ENCODE measurements around the gene TRPV3.
"Not testable (repeated sequence)": the region's sequence is repeated elsewhere in the genome, so short reads cannot be mapped to it uniquely, and the experiment has no call there.

TRPV3 gene

DNA sequence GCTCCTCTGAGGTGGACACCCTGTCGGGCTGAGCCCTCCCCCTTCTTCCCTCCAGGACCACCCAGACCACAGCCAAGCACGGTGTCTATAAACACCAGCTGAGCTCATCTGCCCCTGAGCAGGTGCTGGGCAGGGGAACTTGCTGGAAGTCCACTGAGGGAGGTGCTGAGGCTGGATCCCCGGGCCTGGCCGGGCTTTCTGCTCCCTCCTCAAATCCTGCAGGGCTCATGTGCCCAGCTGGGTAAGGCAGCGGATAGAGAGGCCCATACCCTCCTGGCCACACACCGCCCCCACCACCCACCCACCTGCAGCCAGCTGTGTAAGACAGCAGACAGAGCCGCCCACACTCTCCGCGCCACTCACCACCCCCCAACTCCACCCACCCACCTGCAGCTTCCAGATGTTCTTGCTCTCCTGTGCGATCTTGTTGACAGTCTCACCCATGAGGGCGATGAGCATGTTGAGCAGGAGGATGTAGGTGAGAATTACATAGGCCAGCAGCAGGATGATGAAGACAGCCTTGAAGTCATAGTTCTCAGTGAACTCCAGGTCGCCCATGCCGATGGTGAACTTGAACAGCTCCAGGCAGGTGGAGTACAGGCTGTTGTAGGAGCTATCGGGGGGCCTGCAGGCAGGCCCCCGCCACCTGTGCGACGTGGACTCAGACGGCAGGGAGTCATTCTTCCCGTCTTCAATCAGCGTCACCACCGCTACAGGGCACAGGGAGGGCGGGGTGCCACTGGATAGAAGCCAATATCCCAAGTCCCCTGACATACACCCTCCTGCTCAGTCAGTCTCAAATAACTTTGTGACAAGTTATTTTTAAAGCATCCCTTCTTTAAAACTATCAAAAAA, 15.9 kb upstream of the TRPV3 start:
- DNase-seq, result no peak

DNA sequence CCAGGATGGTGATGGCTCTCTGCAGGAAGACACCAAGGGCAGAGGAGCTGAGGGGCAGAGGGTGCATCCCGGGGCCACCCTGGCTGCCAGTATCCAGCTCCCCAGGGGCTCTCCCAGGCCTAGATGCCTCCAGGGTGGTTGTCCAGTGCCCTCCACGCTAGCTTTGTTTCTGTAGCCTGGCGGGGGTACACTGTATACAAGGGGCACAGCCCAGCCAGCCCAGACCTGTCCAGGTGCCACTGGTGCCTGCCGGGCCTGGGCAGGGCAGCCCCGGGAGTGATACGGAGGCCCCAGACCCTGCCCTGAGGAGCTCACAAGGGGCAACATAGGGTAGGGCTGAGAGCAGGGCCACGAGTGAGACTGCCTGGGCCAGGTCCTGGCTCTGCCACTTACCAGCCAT, 14.6 kb upstream of the TRPV3 start:
- DNase-seq, result no peak

DNA sequence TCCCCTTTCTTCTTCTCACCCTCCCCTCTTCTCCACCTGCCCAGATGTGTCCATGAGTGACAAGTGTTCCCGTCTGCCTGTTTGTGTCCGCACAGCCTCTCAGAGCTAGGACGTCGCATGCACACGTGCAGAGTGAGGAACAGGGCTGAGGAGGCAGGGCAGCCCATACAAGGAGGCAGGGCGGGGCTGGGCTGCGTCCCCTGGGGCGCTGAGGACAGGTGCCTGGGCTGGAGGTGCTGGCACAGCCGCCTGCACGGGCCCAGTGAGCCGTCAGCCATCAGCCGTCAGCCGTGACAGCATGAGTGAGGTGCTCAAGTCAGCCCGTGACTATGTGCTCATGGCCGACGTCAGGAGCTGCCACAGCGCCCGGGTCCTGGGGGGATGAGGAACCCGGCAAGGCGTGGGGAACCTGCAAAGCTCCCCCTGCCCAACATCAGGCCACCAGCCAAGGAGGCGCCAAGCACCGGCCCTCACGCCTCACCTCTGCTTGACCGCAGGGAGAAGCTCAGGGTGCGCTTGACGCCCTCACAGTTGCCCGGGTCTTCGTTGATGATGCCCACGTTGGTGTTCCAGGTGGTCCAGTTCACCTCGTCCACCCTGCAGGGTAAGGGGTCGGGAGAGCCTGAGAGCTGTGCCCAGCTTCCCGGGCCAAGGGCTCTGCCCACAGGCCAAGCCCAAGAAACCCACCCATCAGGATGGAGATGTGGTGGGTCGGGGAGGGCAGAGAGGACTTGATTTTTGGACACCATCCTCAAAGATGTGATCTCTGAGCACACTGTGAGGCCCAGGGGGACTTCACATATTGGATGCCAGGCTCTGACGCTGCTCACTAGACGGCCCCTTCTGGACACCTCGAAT, 13.7 kb upstream of the TRPV3 start:
- no peak for DNase-seq

DNA sequence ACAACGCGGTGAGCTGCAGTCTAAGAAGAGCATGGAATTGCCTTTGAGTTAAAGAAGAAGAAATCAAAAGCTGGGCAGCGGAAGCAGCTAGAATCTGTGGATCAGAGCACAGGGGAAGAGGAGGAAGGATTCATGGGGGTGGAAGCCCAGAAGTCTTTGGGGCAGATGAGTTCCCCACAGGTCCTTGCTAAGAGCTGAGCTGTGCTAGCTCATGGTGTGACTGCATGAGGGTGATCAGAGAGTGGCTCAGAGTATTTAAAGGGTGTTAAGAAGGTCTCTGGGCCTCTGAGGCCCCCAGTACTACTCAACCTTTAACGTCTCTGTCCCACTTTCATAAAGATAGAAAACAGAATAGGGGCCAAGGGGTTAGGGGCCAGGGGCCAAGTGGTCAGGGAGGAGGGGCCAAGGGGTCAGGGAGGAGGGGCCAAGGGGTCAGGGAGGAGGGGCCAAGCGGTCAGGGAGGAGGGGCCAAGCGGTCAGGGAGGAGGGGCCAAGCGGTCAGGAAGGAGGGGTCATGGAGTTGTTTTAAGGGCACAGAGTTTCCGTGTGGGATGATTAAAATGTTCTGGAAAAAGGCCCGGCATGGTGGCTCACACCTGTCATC, 12.0 kb upstream of the TRPV3 start:
- no peak for DNase-seq

DNA sequence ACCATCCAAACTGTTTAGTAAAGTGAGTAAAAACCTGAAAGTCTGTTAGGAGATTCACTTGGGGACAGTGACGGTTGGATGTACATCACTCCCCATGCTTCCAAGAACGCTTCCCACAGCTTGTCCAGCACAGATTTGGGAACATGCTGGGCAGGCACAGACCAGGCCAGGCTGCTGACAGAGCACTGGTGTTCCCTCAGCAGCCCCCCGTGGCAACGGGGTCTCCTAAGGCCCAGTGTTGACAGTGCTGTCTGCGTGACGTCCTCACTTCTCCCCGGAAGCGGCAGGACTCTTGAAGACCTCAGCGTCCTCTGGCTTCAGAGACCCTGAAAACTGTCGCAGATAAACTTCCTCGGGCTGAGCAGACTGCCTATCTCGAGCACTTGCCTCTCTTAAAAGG, 8.9 kb upstream of the TRPV3 start:
- no peak for DNase-seq

DNA sequence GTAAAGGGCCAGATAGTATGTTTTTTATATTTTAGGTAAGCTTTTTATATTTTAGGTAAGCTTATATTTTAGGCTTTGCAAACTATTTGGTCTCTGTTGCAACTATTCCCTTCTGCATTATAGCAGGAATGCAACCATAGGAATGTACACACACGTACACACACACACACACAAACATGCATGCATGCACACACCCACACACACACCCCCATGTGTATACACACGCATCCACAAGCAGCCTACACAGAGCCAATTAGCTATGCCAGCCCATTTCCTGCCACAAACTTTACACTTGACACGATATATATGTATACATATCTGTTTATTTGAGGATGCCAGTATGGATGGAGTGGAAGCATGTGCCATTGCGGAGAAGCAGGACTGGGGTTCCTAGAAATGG, 7.5 kb upstream of the TRPV3 start:
- DNase-seq, result no peak

DNA sequence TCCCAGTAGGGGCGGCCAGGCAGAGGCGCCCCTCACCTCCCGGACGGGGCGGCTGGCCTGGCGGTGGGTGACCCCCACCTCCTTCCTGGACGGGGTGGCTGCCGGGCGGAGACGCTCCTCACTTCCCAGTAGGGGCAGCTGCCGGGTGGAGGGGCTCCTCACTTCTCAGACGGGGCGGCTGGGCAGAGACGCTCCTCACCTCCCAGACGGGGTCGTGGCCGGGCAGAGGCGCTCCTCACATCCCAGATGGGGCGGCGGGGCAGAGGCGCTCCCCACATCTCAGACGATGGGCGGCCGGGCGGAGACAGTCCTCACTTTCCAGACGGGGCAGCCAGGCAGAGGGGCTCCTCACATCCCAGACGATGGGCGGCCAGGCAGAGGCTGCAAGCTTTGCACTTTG, 6.6 kb upstream of the TRPV3 start:
- DNase-seq, result not testable (repeated sequence)

DNA sequence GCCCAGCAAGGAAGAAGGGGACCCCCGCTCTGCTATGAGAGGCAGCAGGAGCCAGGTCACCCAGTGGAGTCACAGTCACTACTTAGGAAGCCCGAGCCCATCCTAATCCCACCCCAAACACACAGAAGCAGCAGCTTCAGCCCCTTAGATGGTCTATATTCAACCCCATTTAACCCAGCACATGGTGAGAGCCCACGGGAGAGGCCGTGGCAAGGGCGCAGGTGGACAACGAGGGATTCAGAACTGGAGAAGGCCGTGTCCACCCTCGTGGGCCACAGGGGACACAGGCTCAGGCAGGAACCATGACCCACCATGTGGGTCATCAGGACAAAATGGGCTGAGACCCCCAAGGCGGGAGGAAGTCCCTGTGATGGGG, 1.6 kb upstream of the TRPV3 start:
- no peak for DNase-seq

DNA sequence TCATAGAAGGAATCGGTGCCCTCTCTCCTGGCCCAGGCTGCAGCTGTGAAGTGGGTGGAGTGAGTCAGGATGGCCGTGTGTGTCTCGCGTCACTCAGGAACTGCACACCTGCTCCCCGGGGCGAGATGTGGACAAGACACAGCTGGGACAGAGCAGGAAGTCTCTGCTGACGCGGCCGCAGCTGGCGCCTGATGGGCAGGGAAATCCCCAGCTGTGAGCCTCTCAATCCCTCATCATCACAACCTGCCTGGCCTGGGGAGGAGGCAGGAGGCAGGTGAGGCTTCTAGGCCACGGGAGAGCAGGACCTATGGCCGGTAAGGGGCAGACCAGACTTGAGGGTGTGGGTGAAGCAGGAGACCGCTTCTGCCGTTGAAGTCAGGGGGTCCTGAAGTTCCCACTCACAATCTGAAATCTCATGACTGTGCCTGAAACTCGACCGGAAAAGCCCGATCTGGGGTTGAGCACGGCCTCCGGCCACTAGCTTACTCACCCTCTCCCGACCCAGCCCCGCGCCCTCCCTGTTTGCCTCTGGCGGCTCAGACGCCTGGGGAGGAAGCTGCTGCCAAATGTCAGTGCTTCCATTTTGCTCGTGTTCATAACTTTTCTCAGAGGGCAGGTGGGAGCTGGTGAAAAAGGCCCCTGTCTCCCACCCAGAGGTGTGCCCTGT, 1.1 kb upstream of the TRPV3 start:
- no peak for DNase-seq

DNA sequence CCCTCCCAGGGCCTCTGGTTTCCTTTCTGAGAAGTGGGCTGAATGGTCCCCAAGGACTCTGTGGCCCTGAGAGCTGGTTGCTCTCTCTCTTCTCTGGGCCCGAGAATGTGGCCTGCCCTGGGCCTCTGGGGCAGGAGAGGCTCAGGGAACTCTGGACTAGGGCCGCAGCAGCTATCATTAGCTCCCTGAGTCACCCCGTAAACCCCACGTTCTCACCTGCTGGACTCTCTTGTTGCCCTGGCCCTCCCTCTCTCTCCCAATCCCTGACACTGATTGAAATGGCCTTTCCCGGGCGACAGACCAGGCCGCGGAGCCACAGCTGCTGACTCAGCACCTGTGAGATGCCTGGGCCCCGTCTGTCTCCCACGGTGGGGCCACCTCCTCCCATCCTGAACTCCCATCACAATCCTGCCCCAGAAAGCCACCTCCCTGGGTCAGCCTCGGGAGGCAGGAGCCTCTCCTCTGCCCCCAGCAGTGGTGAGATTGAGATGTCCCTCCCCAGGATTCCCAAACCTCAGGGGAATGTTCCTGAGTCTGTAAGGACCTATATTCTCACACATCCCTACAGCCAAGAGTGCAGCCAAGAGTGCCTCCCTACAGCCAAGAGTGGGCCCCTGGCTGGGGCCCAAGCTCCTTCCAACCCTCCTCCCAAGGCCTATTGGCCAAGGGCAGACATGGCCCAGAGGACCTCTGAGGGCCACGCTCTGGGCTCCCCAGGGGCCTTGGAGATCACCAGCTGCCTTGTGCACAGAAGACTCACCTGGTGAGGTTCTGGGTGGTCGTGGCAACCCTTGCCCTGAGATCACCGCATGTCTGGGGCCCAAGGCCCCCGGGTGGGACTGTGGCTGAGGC, 470 bp downstream of the TRPV3 start:
- DNase-seq, result no peak

DNA sequence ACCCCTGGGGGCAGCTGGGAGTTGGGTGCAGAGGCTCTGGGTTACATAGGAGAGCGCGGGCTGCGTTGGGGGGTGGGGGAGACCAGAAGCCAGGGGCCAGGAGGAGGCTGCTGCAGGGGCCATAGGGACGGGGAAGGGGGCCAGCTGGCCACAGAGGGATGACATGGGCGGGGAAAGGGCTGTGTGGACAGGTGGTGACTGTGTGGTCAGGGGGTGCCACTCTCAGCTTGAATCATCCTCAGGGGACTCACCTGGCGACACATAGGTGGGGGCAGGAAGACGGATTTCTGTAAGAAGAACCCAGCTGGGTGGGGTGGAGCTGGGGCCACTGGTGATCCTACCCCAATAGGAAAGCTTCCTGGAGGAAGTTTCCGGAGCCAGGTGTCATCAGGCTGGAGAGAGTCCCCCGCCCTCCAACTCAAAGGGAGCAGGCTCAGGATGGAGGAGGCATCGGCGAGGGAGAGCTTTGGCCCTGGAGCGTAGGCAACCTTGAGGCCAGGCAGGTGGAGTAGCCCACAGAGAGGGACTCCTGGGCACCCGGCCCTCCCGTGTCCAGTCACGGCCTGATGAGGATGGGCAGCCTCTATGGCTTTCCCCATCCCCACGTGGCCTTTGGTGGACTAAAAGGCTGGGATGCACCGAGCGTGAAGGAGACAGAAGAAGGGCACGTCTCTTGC, 1.2 kb downstream of the TRPV3 start:
- no peak for DNase-seq

DNA sequence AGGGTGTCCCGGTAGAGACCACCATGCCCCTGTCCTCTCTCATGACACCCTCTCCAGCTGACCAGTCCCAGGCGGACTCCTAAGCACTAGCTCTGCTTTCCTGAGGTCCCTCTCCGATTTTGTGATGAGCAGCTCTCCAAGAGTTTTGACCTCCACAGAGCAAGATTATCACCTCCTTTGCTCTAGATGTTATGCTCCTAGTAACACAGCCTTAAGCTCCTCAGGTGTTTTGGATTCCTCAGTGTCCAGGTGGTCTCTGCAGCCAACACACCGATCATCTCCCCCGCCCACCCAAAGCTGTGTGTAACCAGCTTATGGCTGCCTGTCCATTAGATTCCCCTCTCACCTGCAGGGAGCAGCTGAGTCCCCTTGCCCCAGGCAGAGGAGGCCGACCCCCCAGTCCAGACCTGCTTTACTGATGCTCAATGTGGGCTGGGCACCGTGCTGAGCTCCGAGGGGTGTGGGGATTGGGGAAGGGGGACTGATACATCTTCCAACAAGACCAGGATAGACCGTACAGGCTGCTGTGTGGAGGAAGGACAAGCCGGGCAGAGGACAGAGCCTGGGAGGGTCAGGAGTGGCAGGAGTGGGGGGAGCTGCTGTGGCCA, 2.3 kb downstream of the TRPV3 start:
- DNase-seq, result no peak

DNA sequence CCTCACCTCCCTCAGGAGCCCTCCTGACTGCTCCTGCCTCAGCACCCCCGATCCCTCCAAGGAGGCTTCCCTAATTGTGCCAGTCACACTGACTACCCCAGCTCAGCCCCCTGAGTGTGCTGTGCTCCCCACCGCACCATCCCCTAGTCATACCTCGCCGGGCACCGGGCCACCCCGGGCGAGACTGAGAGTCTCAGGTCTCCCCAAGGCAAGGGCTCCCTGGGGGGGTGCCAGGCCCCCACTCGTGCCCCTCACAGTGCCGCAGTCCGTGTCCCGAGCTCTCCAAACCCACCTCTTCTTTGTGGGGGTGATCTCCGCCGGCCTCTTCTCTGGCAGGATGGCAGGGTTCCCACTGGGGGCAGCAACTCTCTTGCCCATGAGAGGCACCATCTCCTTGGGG, 3.2 kb downstream of the TRPV3 start:
- DNase-seq, result no peak

DNA sequence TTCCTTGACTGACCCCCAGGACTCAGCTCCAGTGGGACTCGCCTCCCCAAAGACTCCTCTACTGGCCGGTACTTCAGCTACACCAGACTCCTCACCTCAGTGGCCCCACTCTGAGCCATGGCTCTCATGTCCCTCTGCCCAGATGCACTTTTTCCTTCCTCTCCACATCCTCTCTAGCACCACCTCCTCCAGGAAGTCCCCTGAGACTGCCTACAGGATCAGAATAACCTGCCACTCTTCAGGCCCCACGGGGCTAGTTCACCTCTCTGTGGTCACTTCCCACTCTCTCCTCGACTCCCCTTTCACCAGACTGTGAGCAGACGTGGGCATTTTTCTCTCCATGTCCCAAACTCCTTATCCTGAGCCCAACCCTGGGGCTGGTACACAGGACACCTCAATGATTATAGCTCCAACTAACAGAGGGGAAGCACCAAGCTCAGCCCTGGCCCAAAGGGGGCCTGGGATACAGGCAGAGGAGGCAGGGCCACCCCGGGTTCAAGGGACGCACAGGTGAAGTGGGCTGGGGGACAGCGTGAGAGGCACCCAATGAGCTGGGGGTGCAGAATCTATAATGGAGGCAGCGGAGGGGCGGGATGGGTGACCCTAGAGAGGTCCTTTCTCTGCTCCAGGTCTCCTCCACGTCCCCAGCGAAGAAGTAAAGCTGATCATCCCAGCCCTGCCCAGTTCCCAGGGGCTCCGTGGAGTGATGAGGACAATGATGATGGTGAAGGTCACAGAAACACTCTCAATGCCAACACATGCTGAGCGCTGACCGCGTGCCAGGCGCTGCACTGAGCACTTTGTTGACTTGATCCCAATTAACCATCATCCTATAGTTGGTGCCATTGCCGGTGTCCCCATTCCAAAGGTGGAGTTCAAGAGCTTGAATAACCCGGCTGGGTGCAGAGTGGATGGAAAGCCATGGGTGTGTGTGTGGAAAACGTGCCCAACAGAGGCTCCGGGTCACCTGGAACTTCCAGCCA, 3.9 kb downstream of the TRPV3 start:
- no peak for DNase-seq

DNA sequence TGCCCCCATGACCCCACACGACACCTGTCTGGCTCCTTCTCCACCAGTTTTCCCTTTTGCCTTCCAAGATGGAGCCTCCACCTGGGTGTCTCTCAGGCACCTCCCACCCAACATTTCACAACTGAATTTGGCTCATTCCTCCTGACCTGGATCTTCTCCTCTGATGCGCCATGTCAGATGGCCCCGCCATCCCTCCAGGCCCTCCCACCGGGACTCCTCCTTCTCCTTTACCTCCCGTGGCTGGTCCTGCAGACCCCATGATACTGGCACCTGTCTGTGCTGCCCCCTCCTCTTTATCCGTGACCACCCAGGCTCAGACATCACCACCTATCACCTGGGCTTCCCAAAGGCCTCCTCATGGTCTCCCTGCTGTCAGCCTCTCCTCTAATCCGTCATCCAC, 4.7 kb downstream of the TRPV3 start:
- DNase-seq, result no peak

DNA sequence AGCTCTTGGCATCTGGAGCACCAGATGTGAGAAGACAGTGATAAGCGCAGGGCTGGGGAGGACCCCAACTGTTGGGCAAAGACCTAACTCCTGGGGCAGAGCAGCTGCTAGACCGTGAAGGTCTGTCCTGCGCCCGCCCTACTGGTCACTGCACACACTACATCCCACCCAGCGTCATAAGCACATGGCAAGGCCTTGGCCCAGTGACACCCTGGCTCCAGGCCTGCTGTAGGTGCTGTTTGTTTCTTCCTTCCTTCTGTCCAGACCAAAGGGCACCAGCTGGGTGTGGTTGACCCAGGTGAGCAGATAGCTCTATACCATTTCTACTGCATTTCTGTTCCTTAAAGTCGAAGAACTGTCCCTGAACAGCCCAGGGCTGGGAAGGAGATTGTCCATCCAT, 6.4 kb downstream of the TRPV3 start:
- DNase-seq, result no peak

DNA sequence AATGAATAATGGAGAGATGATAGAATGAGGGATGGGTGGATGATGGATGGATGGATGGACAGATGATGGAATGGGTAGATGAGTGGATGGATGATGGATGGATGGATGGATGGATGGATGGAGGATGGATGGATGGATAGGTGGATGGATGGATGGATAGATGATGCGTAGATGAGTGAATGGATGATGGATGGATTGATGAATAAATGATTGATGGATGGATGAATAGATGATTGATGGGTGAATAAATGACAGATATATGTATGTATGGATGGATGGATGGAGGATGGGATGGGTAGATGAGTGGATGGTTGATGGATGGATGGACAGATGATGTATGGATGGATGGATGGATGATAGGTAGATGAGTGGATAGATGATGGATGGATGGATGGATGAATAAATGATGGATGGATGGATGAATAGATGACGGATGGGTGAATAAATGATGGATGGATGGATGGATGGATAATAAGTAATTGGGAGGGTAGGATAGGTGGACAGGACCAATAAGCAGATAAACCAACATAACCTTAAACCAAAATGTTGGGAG, 7.9 kb downstream of the TRPV3 start:
- DNase-seq, result no peak

DNA sequence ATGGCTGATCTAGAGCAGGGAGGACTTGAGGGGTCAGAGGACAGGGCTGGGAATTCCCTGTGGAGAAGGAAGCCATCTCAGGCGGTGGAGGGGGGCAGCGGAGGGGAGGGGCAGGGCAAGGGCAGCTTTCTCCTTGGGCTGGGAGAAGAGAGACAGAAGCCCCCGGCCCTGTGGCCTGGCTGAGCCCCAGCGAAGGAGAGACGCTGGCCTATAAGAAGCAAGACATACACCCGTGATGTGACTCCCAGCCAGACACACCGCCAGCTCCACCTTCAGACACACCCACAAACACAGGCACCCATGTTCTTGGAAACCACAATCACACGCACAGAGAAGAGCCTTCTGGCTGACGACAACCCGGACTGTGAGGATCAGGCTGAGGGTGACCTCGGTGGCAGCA, 10.0 kb downstream of the TRPV3 start:
- DNase-seq, result no peak

DNA sequence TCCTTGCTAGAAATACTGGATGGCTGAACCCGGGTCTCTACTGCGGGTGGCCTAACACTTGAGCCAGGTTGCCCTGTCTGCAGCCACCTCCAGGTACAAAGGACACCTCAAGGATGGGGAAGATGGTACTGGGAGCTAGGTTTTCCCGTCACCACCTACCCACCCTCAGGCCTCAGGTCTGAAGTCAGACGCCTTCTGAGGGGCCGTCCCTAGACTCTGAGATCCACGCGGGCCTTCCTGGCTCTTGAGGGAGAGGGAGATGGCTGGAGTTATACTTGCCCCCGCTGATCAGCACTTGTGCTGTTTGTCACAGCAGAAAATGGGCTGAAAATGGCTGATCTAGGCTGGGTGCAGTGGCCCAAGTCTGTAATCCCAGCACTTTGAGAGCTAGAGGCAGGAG, 10.6 kb downstream of the TRPV3 start:
- DNase-seq, result no peak

DNA sequence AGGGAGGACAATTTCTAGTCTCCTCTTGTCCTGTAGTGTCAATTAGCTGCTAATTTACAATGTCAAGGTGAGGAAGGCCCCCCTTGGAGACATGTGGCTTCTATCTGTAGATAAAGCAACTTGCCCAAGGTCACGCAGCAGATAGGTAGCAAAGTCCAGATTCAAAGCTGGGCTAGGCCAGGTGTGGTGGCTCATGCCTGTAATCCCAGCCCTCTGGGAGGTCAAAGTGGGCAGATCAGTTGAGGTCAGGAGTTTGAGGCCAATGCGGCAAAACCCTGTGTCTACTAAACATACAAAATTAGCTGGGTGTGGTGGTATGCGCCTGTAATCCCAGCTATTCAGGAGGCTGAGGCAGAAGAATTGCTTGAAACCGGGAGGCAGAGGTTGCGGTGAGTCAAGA, 11.1 kb downstream of the TRPV3 start:
- DNase-seq, result no peak
